ENCODE results near the gene HMOX1. TPM values are rescaled to one million over a fixed set of nuclear protein-coding genes. Genes with fewer than 3 reads are reported as not detected.

HMOX1 gene
- total and polyA plus RNA-seq, 2 of the 13 experiments (the other 11 are each of a cell fraction or from before 2014, with no cell fraction given): 53.6 to 67.4 TPM

DNA sequence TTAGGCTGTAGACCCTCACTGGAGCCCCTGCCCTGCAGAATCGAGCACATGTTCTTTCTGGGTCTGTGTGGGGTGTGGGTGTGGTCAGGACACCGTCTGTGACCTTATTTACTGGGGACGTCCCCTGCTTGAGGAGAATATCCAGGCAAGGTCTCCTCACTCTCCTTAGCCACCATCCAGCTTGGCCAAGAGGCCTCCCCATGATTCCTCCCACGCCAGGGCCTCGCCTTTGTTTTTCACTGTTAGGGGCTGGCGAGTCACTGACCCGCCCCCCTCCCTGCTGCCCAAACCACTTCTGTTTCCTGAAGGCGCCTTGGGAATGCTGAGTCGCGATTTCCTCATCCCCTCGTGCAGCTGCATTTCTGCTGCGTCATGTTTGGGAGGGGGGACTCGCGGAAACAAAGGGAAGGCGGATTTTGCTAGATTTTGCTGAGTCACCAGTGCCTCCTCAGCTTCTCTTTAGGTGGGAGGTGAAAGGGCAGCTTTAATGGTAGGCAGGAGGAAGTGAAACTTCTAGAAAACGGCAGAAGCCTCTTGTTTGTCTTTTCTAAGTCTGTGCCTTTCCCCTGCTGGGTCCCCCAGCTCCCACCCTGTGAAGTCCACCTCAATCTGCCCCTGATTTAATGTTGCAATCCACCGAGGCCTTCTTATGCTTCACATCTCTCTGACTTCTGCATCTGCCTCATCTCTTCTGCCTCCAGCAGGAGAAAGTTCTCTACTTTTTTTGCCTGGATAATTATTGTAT, 4.0 kb upstream of the HMOX1 start (continued):
- TF ChIP-seq, protein P1, sequence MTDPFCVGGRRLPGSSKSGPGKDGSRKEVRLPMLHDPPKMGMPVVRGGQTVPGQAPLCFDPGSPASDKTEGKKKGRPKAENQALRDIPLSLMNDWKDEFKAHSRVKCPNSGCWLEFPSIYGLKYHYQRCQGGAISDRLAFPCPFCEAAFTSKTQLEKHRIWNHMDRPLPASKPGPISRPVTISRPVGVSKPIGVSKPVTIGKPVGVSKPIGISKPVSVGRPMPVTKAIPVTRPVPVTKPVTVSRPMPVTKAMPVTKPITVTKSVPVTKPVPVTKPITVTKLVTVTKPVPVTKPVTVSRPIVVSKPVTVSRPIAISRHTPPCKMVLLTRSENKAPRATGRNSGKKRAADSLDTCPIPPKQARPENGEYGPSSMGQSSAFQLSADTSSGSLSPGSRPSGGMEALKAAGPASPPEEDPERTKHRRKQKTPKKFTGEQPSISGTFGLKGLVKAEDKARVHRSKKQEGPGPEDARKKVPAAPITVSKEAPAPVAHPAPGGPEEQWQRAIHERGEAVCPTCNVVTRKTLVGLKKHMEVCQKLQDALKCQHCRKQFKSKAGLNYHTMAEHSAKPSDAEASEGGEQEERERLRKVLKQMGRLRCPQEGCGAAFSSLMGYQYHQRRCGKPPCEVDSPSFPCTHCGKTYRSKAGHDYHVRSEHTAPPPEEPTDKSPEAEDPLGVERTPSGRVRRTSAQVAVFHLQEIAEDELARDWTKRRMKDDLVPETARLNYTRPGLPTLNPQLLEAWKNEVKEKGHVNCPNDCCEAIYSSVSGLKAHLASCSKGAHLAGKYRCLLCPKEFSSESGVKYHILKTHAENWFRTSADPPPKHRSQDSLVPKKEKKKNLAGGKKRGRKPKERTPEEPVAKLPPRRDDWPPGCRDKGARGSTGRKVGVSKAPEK (CRISPR knock-in tag; IDR thresholded peaks at IDR 0.05; ENCODE audit: borderline replicate concordance): 0 out of 2 replicates have a peak, but pooled peaks have one; percentile 9
- peak; percentile 78 for TF ChIP-seq YEATS2 (CRISPR knock-in tag; IDR thresholded peaks at IDR 0.05; ENCODE audit: borderline replicate concordance)
- TF ChIP-seq, protein P2, sequence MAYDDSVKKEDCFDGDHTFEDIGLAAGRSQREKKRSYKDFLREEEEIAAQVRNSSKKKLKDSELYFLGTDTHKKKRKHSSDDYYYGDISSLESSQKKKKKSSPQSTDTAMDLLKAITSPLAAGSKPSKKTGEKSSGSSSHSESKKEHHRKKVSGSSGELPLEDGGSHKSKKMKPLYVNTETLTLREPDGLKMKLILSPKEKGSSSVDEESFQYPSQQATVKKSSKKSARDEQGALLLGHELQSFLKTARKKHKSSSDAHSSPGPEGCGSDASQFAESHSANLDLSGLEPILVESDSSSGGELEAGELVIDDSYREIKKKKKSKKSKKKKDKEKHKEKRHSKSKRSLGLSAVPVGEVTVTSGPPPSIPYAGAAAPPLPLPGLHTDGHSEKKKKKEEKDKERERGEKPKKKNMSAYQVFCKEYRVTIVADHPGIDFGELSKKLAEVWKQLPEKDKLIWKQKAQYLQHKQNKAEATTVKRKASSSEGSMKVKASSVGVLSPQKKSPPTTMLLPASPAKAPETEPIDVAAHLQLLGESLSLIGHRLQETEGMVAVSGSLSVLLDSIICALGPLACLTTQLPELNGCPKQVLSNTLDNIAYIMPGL (CRISPR knock-in tag; IDR thresholded peaks at IDR 0.05; ENCODE audit: borderline replicate concordance in 1 of 2, low read depth in 1 of 2): peak; percentile 40 to 79; a peak in 3 of 4 replicates
- TF ChIP-seq TSC22D2 (CRISPR knock-in tag; IDR thresholded peaks at IDR 0.05; ENCODE audit: borderline replicate concordance): peak; percentile 35; the same call in 1 of the 2 replicates
- peak; percentile 35; the same call in 1 of the 2 replicates for TF ChIP-seq HHEX (CRISPR knock-in tag; IDR thresholded peaks at IDR 0.05)
- TF ChIP-seq ISL2 (CRISPR knock-in tag; IDR thresholded peaks at IDR 0.05): no peak
- peak; percentile 85 for TF ChIP-seq KDM2A (CRISPR knock-in tag; IDR thresholded peaks at IDR 0.05; ENCODE audit: borderline replicate concordance, low read depth)
- TF ChIP-seq NR2F6 (IDR thresholded peaks at IDR 0.05): peak; percentile 73
- peak; percentile 88 for TF ChIP-seq NR2F6 (CRISPR knock-in tag; IDR thresholded peaks at IDR 0.05)
- TF ChIP-seq ZNF331 (CRISPR knock-in tag; IDR thresholded peaks at IDR 0.05): peak; percentile 85
- TF ChIP-seq HMG20B (CRISPR knock-in tag; conservative IDR thresholded peaks at IDR 0.05): 0 out of 2 replicates have a peak, but pooled peaks have one; percentile 66
- TF ChIP-seq ZBTB38 (CRISPR knock-in tag; IDR thresholded peaks at IDR 0.05): peak; percentile 76; the same call in 1 of the 2 replicates
- no peak for TF ChIP-seq IKZF4 (CRISPR knock-in tag; IDR thresholded peaks at IDR 0.05; ENCODE audit: borderline replicate concordance, low read depth, not compliant biosample characterization)
- no peak for TF ChIP-seq ZNF616 (CRISPR knock-in tag; IDR thresholded peaks at IDR 0.05; ENCODE audit: low read depth)
- TF ChIP-seq FOXC1 (CRISPR knock-in tag; IDR thresholded peaks at IDR 0.05; ENCODE audit: borderline replicate concordance): peak; percentile 38; the same call in 1 of the 2 replicates
- TF ChIP-seq KMT2A (CRISPR knock-in tag; IDR thresholded peaks at IDR 0.05): peak; percentile 43; the same call in 1 of the 2 replicates
- TF ChIP-seq, protein P3, sequence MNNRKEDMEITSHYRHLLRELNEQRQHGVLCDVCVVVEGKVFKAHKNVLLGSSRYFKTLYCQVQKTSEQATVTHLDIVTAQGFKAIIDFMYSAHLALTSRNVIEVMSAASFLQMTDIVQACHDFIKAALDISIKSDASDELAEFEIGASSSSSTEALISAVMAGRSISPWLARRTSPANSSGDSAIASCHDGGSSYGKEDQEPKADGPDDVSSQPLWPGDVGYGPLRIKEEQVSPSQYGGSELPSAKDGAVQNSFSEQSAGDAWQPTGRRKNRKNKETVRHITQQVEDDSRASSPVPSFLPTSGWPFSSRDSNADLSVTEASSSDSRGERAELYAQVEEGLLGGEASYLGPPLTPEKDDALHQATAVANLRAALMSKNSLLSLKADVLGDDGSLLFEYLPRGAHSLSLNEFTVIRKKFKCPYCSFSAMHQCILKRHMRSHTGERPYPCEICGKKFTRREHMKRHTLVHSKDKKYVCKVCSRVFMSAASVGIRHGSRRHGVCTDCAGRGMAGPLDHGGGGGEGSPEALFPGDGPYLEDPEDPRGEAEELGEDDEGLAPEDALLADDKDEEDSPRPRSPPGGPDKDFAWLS (CRISPR knock-in tag; IDR thresholded peaks at IDR 0.05; ENCODE audit: borderline replicate concordance): no peak
- TF ChIP-seq, protein P4, sequence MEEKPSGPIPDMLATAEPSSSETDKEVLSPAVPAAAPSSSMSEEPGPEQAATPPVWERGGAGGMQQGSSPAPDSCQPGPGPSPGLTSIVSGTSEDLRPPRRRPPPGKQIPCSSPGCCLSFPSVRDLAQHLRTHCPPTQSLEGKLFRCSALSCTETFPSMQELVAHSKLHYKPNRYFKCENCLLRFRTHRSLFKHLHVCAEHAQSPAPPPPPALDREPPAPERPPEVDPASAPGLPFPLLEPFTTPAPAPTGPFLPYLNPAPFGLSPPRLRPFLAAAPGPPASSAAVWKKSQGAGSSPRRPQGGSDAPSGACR (CRISPR knock-in tag; IDR thresholded peaks at IDR 0.05): peak; percentile 91; the same call in 1 of the 2 replicates
- TF ChIP-seq, protein P5, sequence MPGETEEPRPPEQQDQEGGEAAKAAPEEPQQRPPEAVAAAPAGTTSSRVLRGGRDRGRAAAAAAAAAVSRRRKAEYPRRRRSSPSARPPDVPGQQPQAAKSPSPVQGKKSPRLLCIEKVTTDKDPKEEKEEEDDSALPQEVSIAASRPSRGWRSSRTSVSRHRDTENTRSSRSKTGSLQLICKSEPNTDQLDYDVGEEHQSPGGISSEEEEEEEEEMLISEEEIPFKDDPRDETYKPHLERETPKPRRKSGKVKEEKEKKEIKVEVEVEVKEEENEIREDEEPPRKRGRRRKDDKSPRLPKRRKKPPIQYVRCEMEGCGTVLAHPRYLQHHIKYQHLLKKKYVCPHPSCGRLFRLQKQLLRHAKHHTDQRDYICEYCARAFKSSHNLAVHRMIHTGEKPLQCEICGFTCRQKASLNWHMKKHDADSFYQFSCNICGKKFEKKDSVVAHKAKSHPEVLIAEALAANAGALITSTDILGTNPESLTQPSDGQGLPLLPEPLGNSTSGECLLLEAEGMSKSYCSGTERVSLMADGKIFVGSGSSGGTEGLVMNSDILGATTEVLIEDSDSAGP (CRISPR knock-in tag; IDR thresholded peaks at IDR 0.05; ENCODE audit: borderline replicate concordance): peak; percentile 76; the same call in 1 of the 2 replicates
